NCI-H1930 (cell line): ENCODE data around the gene RILPL1.
"Not testable (repeated sequence)": the region's sequence is repeated elsewhere in the genome, so short reads cannot be mapped to it uniquely, and the experiment has no call there.

Experiments
- DNase-seq, 2 experiments: peaks; one replicate each; lab custom pipeline; 2025; lab: John Stamatoyannopoulos, UW

Gene RILPL1

GRCh38 chr12:123465084-123465483 lies 68.4 kb downstream of the RILPL1 start:
- DNase-seq: no peak

- not testable (repeated sequence) for DNase-seq
Observed at GRCh38 chr12:123463174-123463573, 70.3 kb downstream of the RILPL1 start.

GRCh38 chr12:123457980-123458779 lies 75.3 kb downstream of the RILPL1 start, which contains the start of gene SNRNP35:
SNRNP35 (plus strand) TSS chr12:123458139; CDS start chr12:123465541, 7,402 bp downstream.
- DNase-seq: peak; percentile 65 to 73

- DNase-seq: no peak
Observed at GRCh38 chr12:123453165-123453564, 80.4 kb downstream of the RILPL1 start.

GRCh38 chr12:123452276-123452550 lies 81.3 kb downstream of the RILPL1 start:
- DNase-seq: not testable (repeated sequence)

GRCh38 chr12:123450636-123451035 lies 82.9 kb downstream of the RILPL1 start:
- DNase-seq: no peak

- DNase-seq: no peak
Observed at GRCh38 chr12:123449856-123450255, 83.7 kb downstream of the RILPL1 start.

- no peak for DNase-seq
Observed at GRCh38 chr12:123449249-123449733, 84.2 kb downstream of the RILPL1 start.

- no peak for DNase-seq
Observed at GRCh38 chr12:123446333-123446713, 87.2 kb downstream of the RILPL1 start.

GRCh38 chr12:123445388-123446332 lies 87.9 kb downstream of the RILPL1 start:
- DNase-seq: no peak

GRCh38 chr12:123444092-123445026 lies 89.2 kb downstream of the RILPL1 start:
- DNase-seq: no peak

GRCh38 chr12:123442774-123443173 lies 90.7 kb downstream of the RILPL1 start:
- DNase-seq: no peak

GRCh38 chr12:123441523-123442164 lies 91.9 kb downstream of the RILPL1 start:
- no peak for DNase-seq

GRCh38 chr12:123436017-123436964 lies 97.2 kb downstream of the RILPL1 start, which contains the start of gene RILPL2:
RILPL2 (minus strand) TSS chr12:123436684; CDS start chr12:123436420, 264 bp downstream.
- peak; percentile 25 to 28 for DNase-seq

- no peak for DNase-seq
Observed at GRCh38 chr12:123435636-123436016, 97.9 kb downstream of the RILPL1 start.

GRCh38 chr12:123433615-123434014 lies 99.9 kb downstream of the RILPL1 start:
- DNase-seq: no peak

- DNase-seq: not testable (repeated sequence)
Observed at GRCh38 chr12:123431951-123432817, 101.3 kb downstream of the RILPL1 start.

GRCh38 chr12:123429101-123429500 lies 104.4 kb downstream of the RILPL1 start:
- DNase-seq: not testable (repeated sequence)

GRCh38 chr12:123428591-123428990 lies 104.9 kb downstream of the RILPL1 start:
- DNase-seq: no peak
